ENCODE results near the gene LILRB1. TPM values are rescaled to one million over a fixed set of nuclear protein-coding genes. Genes with fewer than 3 reads are reported as not detected.

The LILRB1 gene
- polyA plus RNA-seq, 3 donors, result 27.2 to 317 (median 60.6) TPM

- H3K36me3 ChIP-seq (replicated peaks in 1 of 2; ENCODE audit: control insufficient read depth in 1 of 2, insufficient read depth in 2 of 2, low read length in 2 of 2), result peaks cover 18 to 20% of the 10 kb centered on the region in 2 donors
- peak; percentile 58 to 69 (median 64) for DNase-seq
- H3K4me2 ChIP-seq (replicated peaks; ENCODE audit: extremely low read depth, low read length, poor library complexity, severe bottlenecking), result peak overlapping the region; percentile 58
- no peaks in the 10 kb centered on the region for H4K20me1 ChIP-seq (ENCODE audit: insufficient read depth, low read length)
- H3K9me3 ChIP-seq (replicated peaks in 1 of 2; ENCODE audit: control insufficient read depth in 1 of 2, insufficient read depth in 1 of 2, low read length in 2 of 2), result no peaks in the 10 kb centered on the region
- intact Hi-C loops (cut with micrococcal nuclease), result loop anchor here in 1 of 2 donors (5.0 kb wide), 1 partner anchor 241 kb away; no protein-coding TSS in a partner anchor
- H3K27me3 Mint-ChIP-seq (ENCODE audit: low read depth in 3 of 3), result peaks cover 0 to 3% (median 0%) of the 10 kb centered on the region in 3 donors
- peaks cover 63% of the 10 kb centered on the region in 2 donors for H3K4me1 ChIP-seq (ENCODE audit: control insufficient read depth in 1 of 2, insufficient read depth in 2 of 2, low read length in 2 of 2)
- H3K4me3 ChIP-seq (replicated peaks in 1 of 3; ENCODE audit: low read depth in 2 of 3, low read length in 3 of 3), result peak overlapping the region in 1 of 3 experiments; percentile 49
- H3K4me3 Mint-ChIP-seq, result peak overlapping the region; percentile 67 to 84
- peaks cover 62% of the 10 kb centered on the region for H3K4me1 Mint-ChIP-seq
- peak overlapping the region; percentile 10 for H3K9ac ChIP-seq (ENCODE audit: insufficient read depth, low read length, poor library complexity, severe bottlenecking)
- H3K27ac Mint-ChIP-seq, result peak overlapping the region; percentile 78 to 97 (median 94)
- H3K27ac ChIP-seq (ENCODE audit: low read depth in 1 of 2, low read length in 2 of 2), result peak overlapping the region; percentile 55 to 81
- no CpG with 5 or more reads among the region's 6 CpGs for WGBS (ENCODE audit: insufficient coverage)
- no peak overlapping the region for H2AFZ ChIP-seq (ENCODE audit: insufficient read depth, low read depth, low read length, poor library complexity, severe bottlenecking)
- peaks cover 0 to 3% (median 0%) of the 10 kb centered on the region in 7 donors for H3K9me3 Mint-ChIP-seq
- peaks cover 31% of the 10 kb centered on the region for H3K79me2 ChIP-seq (ENCODE audit: insufficient read depth, low read length)
- no peak for TF ChIP-seq CTCF (IDR thresholded peaks at IDR 0.05)
- H3K27me3 ChIP-seq (ENCODE audit: control insufficient read depth in 2 of 2, insufficient read depth in 2 of 2, low read length in 2 of 2), result no peaks in the 10 kb centered on the region
- H3K36me3 Mint-ChIP-seq, result peaks cover 29 to 33% of the 10 kb centered on the region in 2 donors
Measured at GRCh38 chr19:54660964-54661363, 30.7 kb downstream of the LILRB1 start.

- Mint-ChIP-seq H3K4me1 (peaks cover 65% of the 10 kb centered on the region), H3K36me3 (peaks cover 39 to 43% of the 10 kb centered on the region in 2 donors), H3K27ac (peak overlapping the region; percentile 83 to 98 (median 96)), H3K9me3 (peaks cover 0 to 3% (median 2%) of the 10 kb centered on the region in 7 donors), H3K4me3 (peak overlapping the region; percentile 87 to 95), H3K27me3 (ENCODE audit: low read depth in 3 of 3) (peaks cover 0 to 6% (median 2%) of the 10 kb centered on the region in 3 donors)
- Histone ChIP-seq H3K4me2 (replicated peaks; ENCODE audit: extremely low read depth, low read length, poor library complexity, severe bottlenecking) (peak overlapping the region; percentile 80), H3K9ac (ENCODE audit: insufficient read depth, low read length, poor library complexity, severe bottlenecking) (peak overlapping the region; percentile 71), H3K79me2 (ENCODE audit: insufficient read depth, low read length) (peaks cover 31% of the 10 kb centered on the region), H3K36me3 (replicated peaks in 1 of 2; ENCODE audit: control insufficient read depth in 1 of 2, insufficient read depth in 2 of 2, low read length in 2 of 2) (peaks cover 28 to 30% of the 10 kb centered on the region in 2 donors), H3K4me3 (replicated peaks in 1 of 3; ENCODE audit: low read depth in 2 of 3, low read length in 3 of 3) (peak overlapping the region in 1 of 3 experiments; percentile 78), H3K27ac (ENCODE audit: low read depth in 1 of 2, low read length in 2 of 2) (peak overlapping the region; percentile 78 to 90), H4K20me1 (ENCODE audit: insufficient read depth, low read length) (no peaks in the 10 kb centered on the region), H3K4me1 (ENCODE audit: control insufficient read depth in 1 of 2, insufficient read depth in 2 of 2, low read length in 2 of 2) (peaks cover 63% of the 10 kb centered on the region in 2 donors), H3K27me3 (ENCODE audit: control insufficient read depth in 2 of 2, insufficient read depth in 2 of 2, low read length in 2 of 2) (no peaks in the 10 kb centered on the region), H2AFZ (ENCODE audit: insufficient read depth, low read depth, low read length, poor library complexity, severe bottlenecking) (no peak overlapping the region), H3K9me3 (replicated peaks in 1 of 2; ENCODE audit: control insufficient read depth in 1 of 2, insufficient read depth in 1 of 2, low read length in 2 of 2) (no peaks in the 10 kb centered on the region)
- whole genome bisulfite sequencing (ENCODE audit: insufficient coverage), result 85% methylated on average over 11 of the region's 13 CpGs
- no peak for TF ChIP-seq CTCF (IDR thresholded peaks at IDR 0.05)
- intact Hi-C loops (cut with micrococcal nuclease), result loop anchor here in 1 of 2 donors (5.0 kb wide), 1 partner anchor 240 kb away; no protein-coding TSS in a partner anchor
- peak in 2 of 3 donors; percentile 34 to 69 for DNase-seq
Measured at GRCh38 chr19:54661846-54662481, 31.7 kb downstream of the LILRB1 start.

Measured in CD14-positive monocyte (primary cell).